ENCODE data around the gene ANKDD1B. TPM values are rescaled to one million over a fixed set of nuclear protein-coding genes. Genes with fewer than 3 reads are reported as not detected.

Gene ANKDD1B
- total and polyA plus RNA-seq, 9 of the 15 experiments (the other 6 are each of a cell fraction or from before 2014, with no cell fraction given), result 0.04 to 0.29 (median 0.18) TPM; not detected in 1

GRCh38 chr5:75716715-75717081 lies 105.4 kb downstream of the ANKDD1B start:
- H3K4me3 ChIP-seq, result peak overlapping the region; percentile 56
- H3K27me3 ChIP-seq (ENCODE audit: control insufficient read depth in 2 of 2, insufficient read depth in 2 of 2, low read length in 2 of 2), result no peaks in the 10 kb centered on the region
- peak; percentile 38 for ATAC-seq
- no peak for DNase-seq (ENCODE audit: extremely low read depth in 1 of 4, low spot score in 3 of 4)
- 0% methylated on average over 7 of the region's 7 CpGs for WGBS (ENCODE audit: insufficient coverage, low coverage, missing lambda C conversion rate)
- H3K4me2 ChIP-seq (ENCODE audit: insufficient read depth, low read length), result peak overlapping the region; percentile 91
- no peak for FAIRE-seq
- H3K9ac ChIP-seq (ENCODE audit: insufficient read depth in 1 of 2, low read depth in 2 of 2, low read length in 2 of 2), result peak overlapping the region; percentile 81 to 96
- TF ChIP-seq MCM7 (IDR thresholded peaks at IDR 0.05) (no peak), ZBTB7A (IDR thresholded peaks at IDR 0.05; ENCODE audit: borderline replicate concordance, control insufficient read depth, low read depth, low read length) (peak; percentile 84; the same call in 1 of the 2 replicates), ZC3H4 (CRISPR knock-in tag; IDR thresholded peaks at IDR 0.05; ENCODE audit: borderline replicate concordance) (0 out of 2 replicates have a peak, but pooled peaks have one; percentile 23), SMARCA4 (IDR thresholded peaks at IDR 0.05) (0 out of 2 replicates have a peak, but pooled peaks have one; percentile 16), ETS1 (conservative IDR thresholded peaks at IDR 0.05; ENCODE audit: control insufficient read depth, low read depth, low read length) (0 out of 2 replicates have a peak, but pooled peaks have one; percentile 10)
- no peaks in the 10 kb centered on the region for H3K9me1 ChIP-seq (ENCODE audit: control insufficient read depth, insufficient read depth, low read length)
- intact Hi-C loops (cut with micrococcal nuclease), result no loop called here
- POLR2A ChIA-PET, result interaction anchor here (0.6 to 2.3 kb wide), 9 partner anchors 8 to 380 kb away, joined by 3 to 15 read pairs (median 3); partner anchors contain the start of gene HMGCR
- peaks cover 33% of the 10 kb centered on the region for H3K36me3 ChIP-seq (ENCODE audit: control insufficient read depth, insufficient read depth, low read length)
- peaks cover 10 to 23% of the 10 kb centered on the region in 2 experiments for H3K4me1 ChIP-seq (replicated peaks in 1 of 2; ENCODE audit: control insufficient read depth in 2 of 2, insufficient read depth in 2 of 2, low read length in 2 of 2)
- CTCF ChIA-PET (ENCODE audit: low intra/inter-chr PET ratio), result no interaction called here
- peak overlapping the region; percentile 88 for H3K27ac ChIP-seq (ENCODE audit: extremely low read depth, low read depth, low read length)
- H3K9me3 ChIP-seq (replicated peaks; ENCODE audit: control insufficient read depth, insufficient read depth, low read depth, low read length), result no peaks in the 10 kb centered on the region
- in situ Hi-C loops (cut with MboI), result no loop called here
- no peaks in the 10 kb centered on the region for H4K20me1 ChIP-seq (replicated peaks; ENCODE audit: control insufficient read depth, insufficient read depth, low read length)
- BruUV-seq (replicated peaks), result TSS peak; percentile 69
- H2AFZ ChIP-seq (ENCODE audit: low read depth, low read length), result peak overlapping the region; percentile 83
- peaks cover 49% of the 10 kb centered on the region for H3K79me2 ChIP-seq (ENCODE audit: control insufficient read depth, insufficient read depth, low read length)

Data from K562 (cell line).